Adrenal gland (tissue), 5 donors: ENCODE data around the gene SLC35A4.
"Not testable (repeated sequence)": the region's sequence is repeated elsewhere in the genome, so short reads cannot be mapped to it uniquely, and the experiment has no call there.

Experiments
- POLR2A ChIP-seq, 2 donors: fragments of 450-650 bp; IDR thresholded peaks; one replicate each; pipeline ENCODE4 v1.6.1; 2017; ENCODE audit warnings: antibody characterized with exemption in 2 of 2, mild to moderate bottlenecking in 2 of 2, moderate library complexity in 1 of 2
- TF ChIP-seq, protein P1 (sequence below), 6 experiments: fragments of 450-650 bp in 4 of 6; fragments of 200-600 bp in 2 of 6; sonication (generic) in 1 of 6; IDR thresholded peaks; 1 replicate in 5 of 6; 2 replicates in 1 of 6; pipeline versions ENCODE4 v1.5.1 to v1.8.0; 2016 to 2021; ENCODE audit warnings: antibody characterized with exemption in 6 of 6, mild to moderate bottlenecking in 2 of 6, moderate library complexity in 1 of 6
- donor health status: DM: no; HTN: no; CAD: no.

- TF ChIP-seq, protein P1, sequence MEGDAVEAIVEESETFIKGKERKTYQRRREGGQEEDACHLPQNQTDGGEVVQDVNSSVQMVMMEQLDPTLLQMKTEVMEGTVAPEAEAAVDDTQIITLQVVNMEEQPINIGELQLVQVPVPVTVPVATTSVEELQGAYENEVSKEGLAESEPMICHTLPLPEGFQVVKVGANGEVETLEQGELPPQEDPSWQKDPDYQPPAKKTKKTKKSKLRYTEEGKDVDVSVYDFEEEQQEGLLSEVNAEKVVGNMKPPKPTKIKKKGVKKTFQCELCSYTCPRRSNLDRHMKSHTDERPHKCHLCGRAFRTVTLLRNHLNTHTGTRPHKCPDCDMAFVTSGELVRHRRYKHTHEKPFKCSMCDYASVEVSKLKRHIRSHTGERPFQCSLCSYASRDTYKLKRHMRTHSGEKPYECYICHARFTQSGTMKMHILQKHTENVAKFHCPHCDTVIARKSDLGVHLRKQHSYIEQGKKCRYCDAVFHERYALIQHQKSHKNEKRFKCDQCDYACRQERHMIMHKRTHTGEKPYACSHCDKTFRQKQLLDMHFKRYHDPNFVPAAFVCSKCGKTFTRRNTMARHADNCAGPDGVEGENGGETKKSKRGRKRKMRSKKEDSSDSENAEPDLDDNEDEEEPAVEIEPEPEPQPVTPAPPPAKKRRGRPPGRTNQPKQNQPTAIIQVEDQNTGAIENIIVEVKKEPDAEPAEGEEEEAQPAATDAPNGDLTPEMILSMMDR (IDR thresholded peaks at IDR 0.05), result not testable (repeated sequence)
- TF ChIP-seq POLR2A (IDR thresholded peaks at IDR 0.05), result not testable (repeated sequence)
These were observed 14.6 kb downstream of the SLC35A4 start for GRCh38 chr5:140579188-140579747.
